SK-N-SH treated with all-trans-retinoic acid at 6 μM for 48 hours (cell line): ENCODE data around the gene DGKG.

Experiments
- ARNTL ChIP-seq: fragments of 450-650 bp; formaldehyde crosslinking; IDR thresholded peaks from 2 replicates; pipeline ENCODE4 v1.5.0; 2020; ENCODE audit warnings: low read depth, mild to moderate bottlenecking, moderate library complexity, borderline replicate concordance
- CREB5 ChIP-seq: fragments of 250-450 bp; sonication (Bioruptor Pico); IDR thresholded peaks from 2 replicates; pipeline ENCODE4 v1.5.1; 2020; ENCODE audit warnings: low read depth, mild to moderate bottlenecking, moderate library complexity
- ESRRG ChIP-seq: fragments of 250-450 bp; sonication (Bioruptor Pico); IDR thresholded peaks from 2 replicates; pipeline ENCODE4 v1.6.1; 2021; ENCODE audit warnings: mild to moderate bottlenecking
- PATZ1 ChIP-seq: fragments of 250-450 bp; sonication (Bioruptor Pico); IDR thresholded peaks from 2 replicates; pipeline ENCODE4 v1.8.0; 2020; ENCODE audit warnings: mild to moderate bottlenecking, moderate library complexity, borderline replicate concordance
- RARB ChIP-seq: fragments of 250-450 bp; sonication (Bioruptor Pico); IDR thresholded peaks from 2 replicates; pipeline ENCODE4 v1.8.0; 2021; ENCODE audit warnings: mild to moderate bottlenecking, moderate library complexity
- SNAI2 ChIP-seq: fragments of 250-450 bp; sonication (Bioruptor Pico); IDR thresholded peaks from 2 replicates; pipeline ENCODE4 v1.5.0; 2020; ENCODE audit warnings: mild to moderate bottlenecking, moderate library complexity
- TSHZ2 ChIP-seq: fragments of 250-450 bp; sonication (Bioruptor Pico); IDR thresholded peaks from 2 replicates; pipeline ENCODE4 v1.5.0; 2020; ENCODE audit warnings: mild to moderate bottlenecking, moderate library complexity
- ZFP30 ChIP-seq: fragments of 450-650 bp; formaldehyde crosslinking; IDR thresholded peaks from 2 replicates; pipeline ENCODE4 v1.5.0; 2022; ENCODE audit warnings: mild to moderate bottlenecking, moderate library complexity
- ZNF565 ChIP-seq: fragments of 450-650 bp; formaldehyde crosslinking; conservative IDR thresholded peaks from 2 replicates; pipeline ENCODE4 v1.5.0; 2020; ENCODE audit warnings: low read depth, mild to moderate bottlenecking, moderate library complexity
- ZNF70 ChIP-seq: fragments of 450-650 bp; formaldehyde crosslinking; IDR thresholded peaks from 2 replicates; pipeline ENCODE4 v1.5.0; 2020; ENCODE audit warnings: mild to moderate bottlenecking, moderate library complexity
- ZNF8 ChIP-seq: fragments of 450-650 bp; formaldehyde crosslinking; IDR thresholded peaks from 2 replicates; pipeline ENCODE4 v1.5.0; 2020; ENCODE audit warnings: mild to moderate bottlenecking, moderate library complexity

GRCh38 chr3:186381424-186382216, 19.6 kb upstream of the DGKG start:
- no peak for TF ChIP-seq PATZ1 (CRISPR knock-in tag)
- no peak for TF ChIP-seq ZNF70 (CRISPR knock-in tag)
- TF ChIP-seq ESRRG (CRISPR knock-in tag): no peak
- no peak for TF ChIP-seq RARB (CRISPR knock-in tag)
- no peak for TF ChIP-seq ARNTL (CRISPR knock-in tag)
- no peak for TF ChIP-seq TSHZ2 (CRISPR knock-in tag)
- no peak for TF ChIP-seq CREB5 (CRISPR knock-in tag)
- no peak for TF ChIP-seq ZFP30 (CRISPR knock-in tag)
- no peak for TF ChIP-seq SNAI2 (CRISPR knock-in tag)
- TF ChIP-seq ZNF565 (CRISPR knock-in tag): no peak
- TF ChIP-seq ZNF8 (CRISPR knock-in tag): no peak
